GM12878 (cell line): ENCODE results near the gene HSD17B12. TPM values are rescaled to one million over a fixed set of nuclear protein-coding genes. Genes with fewer than 3 reads are reported as not detected.

ENCODE experiments used
- CBFB ChIP-seq: IDR thresholded peaks from 2 replicates; pipeline ENCODE4 v1.6.1; 2016; ENCODE audit warnings: antibody characterized with exemption, low read depth
- HDGF ChIP-seq: fragments of 450-650 bp; IDR thresholded peaks from 2 replicates; pipeline ENCODE4 v1.6.1; 2016; ENCODE audit warnings: antibody characterized with exemption
- MLLT1 ChIP-seq: fragments of 450-650 bp; IDR thresholded peaks from 2 replicates; pipeline ENCODE4 v1.6.1; 2016; ENCODE audit warnings: mild to moderate bottlenecking
- NBN ChIP-seq: fragments of 450-650 bp; IDR thresholded peaks from 2 replicates; pipeline ENCODE4 v1.6.1; 2016
- RUNX3 ChIP-seq: IDR thresholded peaks from 2 replicates; pipeline ENCODE4 v1.6.1; 2012; ENCODE audit warnings: low read length, inconsistent platforms
- ZBTB4 ChIP-seq: fragments of 450-650 bp; formaldehyde crosslinking; IDR thresholded peaks from 2 replicates; pipeline ENCODE4 v1.4.0; 2022; ENCODE audit warnings: mild to moderate bottlenecking, moderate library complexity
- ZSCAN29 ChIP-seq: fragments of 450-650 bp; IDR thresholded peaks from 2 replicates; pipeline ENCODE4 v1.6.1; 2017; ENCODE audit warnings: mild to moderate bottlenecking, moderate library complexity
- polyA plus RNA-seq, 11 experiments: library from polyadenylated mRNA; depleted of rRNA in 4 of 11; unstranded in 6 of 11; stranded (reverse) in 5 of 11; fragments of >200 nt; fragmentation: Nextera tagmentation in 4 of 11; fragmentation: Illumina TruSeq in 1 of 11; extraction: Ambion mirVana in 4 of 11; extraction: Trizol in 1 of 11; gene quantifications; 1 replicate in 1 of 11; 2 replicates in 10 of 11; pipeline versions ENCODE4 v1.2.1 to v1.2.3, GENCODE V29; 2011 to 2016; ENCODE audit warnings: inconsistent platforms in 2 of 11, missing spikeins in 2 of 11, low read depth in 1 of 11
- total RNA-seq, 4 experiments: library from RNA; depleted of rRNA in 3 of 4; stranded (reverse); fragments of >200 nt in 3 of 4; fragmentation: Illumina TruSeq in 1 of 4; extraction: Trizol in 1 of 4; gene quantifications; 2 replicates each; pipeline versions ENCODE4 v1.2.1 to v1.2.3, GENCODE V29; 2013 to 2021
- TF ChIP-seq, protein P1 (sequence below): fragments of 450-650 bp; IDR thresholded peaks from 2 replicates; pipeline ENCODE4 v1.6.1; 2017; ENCODE audit warnings: borderline replicate concordance
- TF ChIP-seq, protein P2 (sequence below): IDR thresholded peaks from 2 replicates; pipeline ENCODE4 v1.6.1; 2011; ENCODE audit warnings: mild to moderate bottlenecking, low read depth, low read length, moderate library complexity; ENCODE audit not compliant: insufficient replicate concordance

Gene HSD17B12
- total and polyA plus RNA-seq, 10 of the 15 experiments (the other 5 are each of a cell fraction or from before 2014, with no cell fraction given): 23.6 to 88.0 (median 64.7) TPM

DNA sequence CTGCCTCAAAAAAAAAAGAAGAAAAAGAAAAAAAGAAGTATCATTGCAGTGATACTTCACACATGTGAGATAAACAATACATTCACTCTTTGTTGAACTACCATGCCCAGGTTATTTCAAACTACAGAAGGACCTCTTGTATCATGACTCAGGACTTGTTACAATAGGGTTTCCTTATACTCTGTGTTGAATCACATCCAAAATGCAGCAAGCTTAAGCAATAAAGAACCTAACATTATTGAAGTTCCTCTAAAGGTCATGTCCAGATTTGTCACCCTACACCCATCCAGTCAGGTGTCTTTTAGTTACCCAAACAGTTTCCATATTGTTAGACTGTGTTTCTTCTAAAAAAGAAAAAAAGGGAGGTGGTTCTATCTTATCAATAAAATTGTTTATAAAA lies 173.2 kb downstream of the HSD17B12 start (continued):
- TF ChIP-seq ZBTB4 (CRISPR knock-in tag) (no peak), NBN (no peak), MLLT1 (no peak), RUNX3 (no peak), CBFB (no peak), ZSCAN29 (no peak), HDGF (no peak)
- TF ChIP-seq, protein P1, sequence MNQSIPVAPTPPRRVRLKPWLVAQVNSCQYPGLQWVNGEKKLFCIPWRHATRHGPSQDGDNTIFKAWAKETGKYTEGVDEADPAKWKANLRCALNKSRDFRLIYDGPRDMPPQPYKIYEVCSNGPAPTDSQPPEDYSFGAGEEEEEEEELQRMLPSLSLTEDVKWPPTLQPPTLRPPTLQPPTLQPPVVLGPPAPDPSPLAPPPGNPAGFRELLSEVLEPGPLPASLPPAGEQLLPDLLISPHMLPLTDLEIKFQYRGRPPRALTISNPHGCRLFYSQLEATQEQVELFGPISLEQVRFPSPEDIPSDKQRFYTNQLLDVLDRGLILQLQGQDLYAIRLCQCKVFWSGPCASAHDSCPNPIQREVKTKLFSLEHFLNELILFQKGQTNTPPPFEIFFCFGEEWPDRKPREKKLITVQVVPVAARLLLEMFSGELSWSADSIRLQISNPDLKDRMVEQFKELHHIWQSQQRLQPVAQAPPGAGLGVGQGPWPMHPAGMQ: no peak
- TF ChIP-seq, protein P2, sequence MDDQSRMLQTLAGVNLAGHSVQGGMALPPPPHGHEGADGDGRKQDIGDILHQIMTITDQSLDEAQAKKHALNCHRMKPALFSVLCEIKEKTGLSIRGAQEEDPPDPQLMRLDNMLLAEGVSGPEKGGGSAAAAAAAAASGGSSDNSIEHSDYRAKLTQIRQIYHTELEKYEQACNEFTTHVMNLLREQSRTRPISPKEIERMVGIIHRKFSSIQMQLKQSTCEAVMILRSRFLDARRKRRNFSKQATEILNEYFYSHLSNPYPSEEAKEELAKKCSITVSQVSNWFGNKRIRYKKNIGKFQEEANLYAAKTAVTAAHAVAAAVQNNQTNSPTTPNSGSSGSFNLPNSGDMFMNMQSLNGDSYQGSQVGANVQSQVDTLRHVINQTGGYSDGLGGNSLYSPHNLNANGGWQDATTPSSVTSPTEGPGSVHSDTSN: no peak
